ENCODE results near the gene ADCY9.

The ADCY9 gene

DNA sequence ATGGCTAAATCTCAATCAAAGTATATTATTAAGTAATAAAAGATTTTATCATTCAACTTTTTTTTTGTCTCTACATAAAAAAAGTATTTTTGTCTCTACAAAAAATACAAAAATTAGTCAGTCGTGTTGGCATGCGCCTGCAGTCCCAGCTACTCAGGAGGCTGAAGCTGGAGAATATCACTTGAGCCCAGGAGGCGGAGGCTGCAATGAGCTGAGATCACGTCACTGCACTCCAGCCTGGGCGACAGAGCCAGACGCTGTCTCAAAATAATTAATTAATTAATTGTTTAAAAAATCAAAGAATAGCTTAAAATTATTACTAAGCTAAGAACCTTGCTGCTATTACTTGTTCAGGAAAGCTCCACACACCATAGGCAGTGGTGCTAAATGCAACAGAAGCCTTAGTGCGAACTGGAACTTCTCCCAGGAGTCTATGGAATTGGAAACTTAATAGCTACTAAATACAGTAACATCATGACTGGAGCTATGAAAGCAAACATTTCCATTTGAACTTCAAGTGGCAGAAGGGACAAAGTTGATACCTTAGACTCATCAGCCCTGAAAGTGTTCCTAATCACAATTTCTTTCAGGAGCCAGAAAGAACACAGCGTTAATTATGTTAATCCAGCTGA, 22.6 kb downstream of the ADCY9 start:
- Mint-ChIP-seq H3K27me3 (no peaks in the 10 kb centered on the region), H3K36me3 (no peaks in the 10 kb centered on the region), H3K9me3 (no peaks in the 10 kb centered on the region), H3K4me3 (no peak overlapping the region), H3K27ac (no peak overlapping the region), H3K4me1 (peaks cover 4 to 5% of the 10 kb centered on the region in 2 donors)
- no peak for ATAC-seq (replicated peaks)
- no peak for DNase-seq

- H3K4me3 Mint-ChIP-seq = no peak overlapping the region
- no peaks in the 10 kb centered on the region for H3K9me3 Mint-ChIP-seq
- H3K27me3 Mint-ChIP-seq = no peaks in the 10 kb centered on the region
- peaks cover 4 to 5% of the 10 kb centered on the region in 2 donors for H3K4me1 Mint-ChIP-seq
- ATAC-seq (replicated peaks) (no peak), DNase-seq (no peak)
- no peaks in the 10 kb centered on the region for H3K36me3 Mint-ChIP-seq
- H3K27ac Mint-ChIP-seq = no peak overlapping the region
These were observed 23.5 kb downstream of the ADCY9 start for GRCh38 chr16:4092547-4093265.

GRCh38 chr16:4091240-4092012, 24.8 kb downstream of the ADCY9 start:
- no peaks in the 10 kb centered on the region for H3K9me3 Mint-ChIP-seq
- H3K4me1 Mint-ChIP-seq = peaks cover 4 to 10% of the 10 kb centered on the region in 2 donors
- no peaks in the 10 kb centered on the region for H3K36me3 Mint-ChIP-seq
- no peak overlapping the region for H3K27ac Mint-ChIP-seq
- ATAC-seq (replicated peaks) (no peak), DNase-seq (no peak)
- no peaks in the 10 kb centered on the region for H3K27me3 Mint-ChIP-seq
- no peak overlapping the region for H3K4me3 Mint-ChIP-seq

- Mint-ChIP-seq H3K27me3 (no peaks in the 10 kb centered on the region), H3K27ac (no peak overlapping the region), H3K4me1 (peaks cover 4 to 10% of the 10 kb centered on the region in 2 donors), H3K9me3 (no peaks in the 10 kb centered on the region), H3K36me3 (no peaks in the 10 kb centered on the region), H3K4me3 (no peak overlapping the region)
- ATAC-seq (replicated peaks) = no peak
- DNase-seq = no peak
These were observed 25.8 kb downstream of the ADCY9 start for GRCh38 chr16:4090351-4090851.

DNA sequence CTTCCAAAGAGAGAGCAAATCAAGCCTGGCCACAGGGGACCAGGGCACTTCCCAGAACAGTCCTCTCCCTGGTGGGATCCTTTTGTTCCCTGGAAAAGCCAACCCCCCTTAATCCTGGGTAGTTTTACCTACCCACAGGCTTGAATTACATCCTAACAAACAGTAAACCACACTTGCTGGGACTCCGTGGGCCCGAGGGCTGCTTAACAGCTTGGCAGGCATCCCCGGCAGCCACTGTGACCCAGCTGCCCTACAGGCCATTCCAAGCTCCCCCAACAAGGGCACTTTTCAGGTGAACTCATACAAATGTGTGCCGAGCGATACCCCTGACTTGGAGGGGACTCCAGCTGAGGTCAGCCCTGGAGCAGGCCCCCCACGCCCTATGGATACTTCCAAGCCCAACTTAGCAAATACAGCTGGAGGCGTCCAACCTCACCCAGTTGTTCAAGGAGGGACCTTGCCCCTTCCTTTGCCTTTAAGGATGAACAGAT, 26.4 kb downstream of the ADCY9 start:
- Mint-ChIP-seq H3K4me3 (no peak overlapping the region), H3K27ac (no peak overlapping the region), H3K4me1 (peaks cover 4 to 10% of the 10 kb centered on the region in 2 donors), H3K9me3 (no peaks in the 10 kb centered on the region), H3K36me3 (peaks cover 0 to 3% of the 10 kb centered on the region in 2 donors), H3K27me3 (no peaks in the 10 kb centered on the region)
- DNase-seq = no peak
- ATAC-seq (replicated peaks) = no peak

- H3K27me3 Mint-ChIP-seq = no peaks in the 10 kb centered on the region
- H3K4me3 Mint-ChIP-seq = no peak overlapping the region
- no peak for ATAC-seq (replicated peaks)
- DNase-seq = no peak
- peaks cover 4 to 10% of the 10 kb centered on the region in 2 donors for H3K4me1 Mint-ChIP-seq
- H3K9me3 Mint-ChIP-seq = no peaks in the 10 kb centered on the region
- peaks cover 0 to 4% of the 10 kb centered on the region in 2 donors for H3K36me3 Mint-ChIP-seq
- no peak overlapping the region for H3K27ac Mint-ChIP-seq
These were observed 26.9 kb downstream of the ADCY9 start for GRCh38 chr16:4089251-4089810.

GRCh38 chr16:4087990-4088577, 28.2 kb downstream of the ADCY9 start:
- Mint-ChIP-seq H3K9me3 (peaks cover 0 to 4% of the 10 kb centered on the region in 2 donors), H3K27me3 (no peaks in the 10 kb centered on the region), H3K4me1 (peaks cover 4 to 10% of the 10 kb centered on the region in 2 donors), H3K36me3 (peaks cover 4% of the 10 kb centered on the region in 2 donors), H3K4me3 (no peak overlapping the region), H3K27ac (no peak overlapping the region)
- ATAC-seq (replicated peaks) = no peak
- DNase-seq = no peak

DNA sequence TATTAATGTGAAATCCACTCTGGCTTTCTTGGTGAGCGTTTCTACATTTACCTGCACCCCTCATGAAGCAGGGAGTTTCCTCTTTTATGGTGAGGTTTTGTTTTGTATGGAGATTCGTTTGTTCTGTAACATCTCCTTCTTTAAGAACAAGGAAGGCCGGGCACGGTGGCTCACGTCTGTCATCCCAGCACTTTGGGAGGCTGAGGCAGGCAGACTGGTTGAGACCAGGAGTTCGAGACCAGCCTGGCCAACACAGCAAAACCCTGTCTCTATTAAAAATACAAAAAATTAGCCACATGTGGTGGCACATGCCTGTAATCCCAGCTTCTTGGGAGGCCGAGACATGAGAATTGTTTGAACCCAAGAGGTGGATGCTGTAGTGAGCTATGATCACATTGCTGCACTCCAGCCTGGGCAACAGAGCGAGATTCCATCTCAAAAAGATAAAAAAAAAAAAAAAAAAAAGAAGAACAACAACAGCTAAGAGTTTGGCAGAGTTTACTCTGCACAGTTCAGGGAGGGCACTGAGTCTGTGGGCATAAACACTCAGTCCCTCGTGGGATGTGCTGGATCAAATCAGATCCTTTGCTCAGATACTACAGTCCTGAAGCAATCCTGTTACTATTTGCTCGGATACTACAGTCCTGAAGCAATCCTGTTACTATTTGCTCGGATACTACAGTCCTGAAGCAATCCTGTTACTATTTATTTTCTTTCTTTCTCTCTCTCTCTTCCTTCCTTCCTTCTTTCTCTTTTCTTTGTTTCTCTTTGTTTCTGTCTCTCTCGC, 28.9 kb downstream of the ADCY9 start:
- DNase-seq = no peak
- Mint-ChIP-seq H3K36me3 (peaks cover 4% of the 10 kb centered on the region in 2 donors), H3K27me3 (no peaks in the 10 kb centered on the region), H3K4me3 (no peak overlapping the region), H3K4me1 (peaks cover 4 to 10% of the 10 kb centered on the region in 2 donors), H3K9me3 (peaks cover 0 to 4% of the 10 kb centered on the region in 2 donors), H3K27ac (no peak overlapping the region)
- no peak for ATAC-seq (replicated peaks)

DNA sequence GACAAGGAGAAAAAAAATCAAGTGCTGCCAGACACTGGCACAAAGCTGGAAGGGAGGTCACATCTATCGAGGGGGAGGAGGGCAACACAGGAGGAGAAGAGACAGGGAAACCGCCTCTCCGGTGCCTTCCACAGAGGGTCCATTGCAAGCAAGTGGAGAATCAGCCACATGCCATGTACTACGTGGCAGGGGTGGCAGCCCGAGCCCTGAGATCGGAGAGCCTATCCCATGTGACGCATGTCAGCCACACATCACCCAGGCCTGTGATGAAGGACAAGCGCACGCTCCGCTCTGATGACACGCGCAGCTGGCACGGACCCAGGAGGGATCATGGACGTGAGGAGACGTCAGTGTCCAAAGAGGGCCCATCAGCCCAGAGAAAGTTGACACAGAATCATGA, 30.1 kb downstream of the ADCY9 start:
- peaks cover 4 to 16% of the 10 kb centered on the region in 2 donors for H3K4me1 Mint-ChIP-seq
- ATAC-seq (replicated peaks) = no peak
- no peak overlapping the region for H3K27ac Mint-ChIP-seq
- no peak overlapping the region for H3K4me3 Mint-ChIP-seq
- no peak for DNase-seq
- peaks cover 4% of the 10 kb centered on the region in 2 donors for H3K36me3 Mint-ChIP-seq
- no peaks in the 10 kb centered on the region for H3K27me3 Mint-ChIP-seq
- H3K9me3 Mint-ChIP-seq = peaks cover 0 to 4% of the 10 kb centered on the region in 2 donors

GRCh38 chr16:4085405-4085970, 30.8 kb downstream of the ADCY9 start:
- Mint-ChIP-seq H3K9me3 (peaks cover 0 to 4% of the 10 kb centered on the region in 2 donors), H3K4me1 (peaks cover 5 to 20% of the 10 kb centered on the region in 2 donors)
- ATAC-seq (replicated peaks) = no peak

DNA sequence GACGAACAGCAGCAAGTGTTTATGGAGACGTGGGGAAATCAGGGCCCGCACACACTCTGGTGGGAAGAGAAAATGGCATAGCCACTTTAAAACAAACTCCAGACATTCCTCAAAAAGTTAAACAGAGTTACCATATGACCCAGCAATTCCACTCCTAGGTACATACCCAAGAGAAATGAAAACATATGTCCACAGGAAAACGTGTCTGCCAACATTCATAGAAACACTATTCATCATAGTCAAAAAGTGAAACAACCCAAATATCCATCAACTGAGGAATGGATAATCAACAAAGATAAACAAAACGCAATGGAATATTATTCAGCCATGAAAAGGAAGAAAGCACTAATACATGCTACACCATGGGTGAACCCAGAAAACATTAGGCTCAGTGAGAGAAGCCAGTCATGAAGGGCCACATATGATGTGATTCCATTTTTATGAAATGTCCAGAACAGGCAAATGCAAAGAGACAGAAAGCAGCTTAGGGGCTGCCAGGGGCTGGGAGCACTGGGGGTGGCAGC, 32.8 kb downstream of the ADCY9 start:
- DNase-seq = no peak
- peaks cover 1 to 17% of the 10 kb centered on the region in 2 donors for H3K4me1 Mint-ChIP-seq
- no peak for ATAC-seq (replicated peaks)
- no peak overlapping the region for H3K4me3 Mint-ChIP-seq
- peaks cover 4 to 5% of the 10 kb centered on the region in 2 donors for H3K36me3 Mint-ChIP-seq
- H3K9me3 Mint-ChIP-seq = peaks cover 0 to 4% of the 10 kb centered on the region in 2 donors
- no peaks in the 10 kb centered on the region for H3K27me3 Mint-ChIP-seq
- H3K27ac Mint-ChIP-seq = no peak overlapping the region

More at GRCh38 chr16:4085405-4085970, 30.8 kb downstream of the ADCY9 start:
- no peak overlapping the region for H3K4me3 Mint-ChIP-seq
- no peak overlapping the region for H3K27ac Mint-ChIP-seq
- DNase-seq = no peak
- no peaks in the 10 kb centered on the region for H3K27me3 Mint-ChIP-seq
- H3K36me3 Mint-ChIP-seq = peaks cover 4 to 5% of the 10 kb centered on the region in 2 donors

- no peak overlapping the region for H3K4me3 Mint-ChIP-seq
- no peak for DNase-seq
- peaks cover 0 to 6% of the 10 kb centered on the region in 2 donors for H3K9me3 Mint-ChIP-seq
- no peaks in the 10 kb centered on the region for H3K27me3 Mint-ChIP-seq
- no peak overlapping the region for H3K27ac Mint-ChIP-seq
- H3K4me1 Mint-ChIP-seq = peaks cover 1 to 17% of the 10 kb centered on the region in 2 donors
- H3K36me3 Mint-ChIP-seq = peaks cover 4 to 5% of the 10 kb centered on the region in 2 donors
- ATAC-seq (replicated peaks) = no peak
These were observed 33.7 kb downstream of the ADCY9 start for GRCh38 chr16:4082474-4083044.
